Ovary (tissue), 9 donors: ENCODE measurements around the gene KRT10. TPM values are rescaled to one million over a fixed set of nuclear protein-coding genes. Genes with fewer than 3 reads are reported as not detected.

Experiments used
- DNase-seq, 5 donors: peaks; one replicate each; pipeline ENCODE4 v3.0.0-alpha.2; 2019 to 2020
- H3K27ac ChIP-seq, 2 donors: fragments of 200-600 bp; one replicate each; pipeline versions ENCODE4 v1.5.1 to v1.8.0; 2019 to 2022
- H3K27me3 ChIP-seq: fragments of 200-600 bp; one replicate; pipeline ENCODE4 v1.8.0; 2022
- H3K36me3 ChIP-seq: fragments of 200-600 bp; sonication (generic); one replicate; pipeline ENCODE4 v1.5.1; 2019
- H3K4me1 ChIP-seq: one replicate; pipeline ENCODE4 v1.8.1; 2013; ENCODE audit warnings: mild to moderate bottlenecking, moderate library complexity; ENCODE audit not compliant: insufficient read depth
- H3K4me3 ChIP-seq: fragments of 200-600 bp; sonication (generic); one replicate; pipeline ENCODE4 v1.5.1; 2017
- H3K9me3 ChIP-seq, 2 donors: fragments of 200-600 bp in 1 of 2; sonication (generic) in 1 of 2; one replicate each; pipeline versions ENCODE4 v1.5.1 to v1.8.1; 2013 to 2019; ENCODE audit warnings: mild to moderate bottlenecking in 1 of 2, moderate library complexity in 1 of 2
- EP300 ChIP-seq: sonication (generic); formaldehyde crosslinking; IDR thresholded peaks from one replicate; pipeline ENCODE4 v1.6.1; 2017; ENCODE audit warnings: antibody characterized with exemption
- POLR2A ChIP-seq: fragments of 450-650 bp; IDR thresholded peaks from one replicate; pipeline ENCODE4 v1.6.1; 2017; ENCODE audit warnings: antibody characterized with exemption, mild to moderate bottlenecking, moderate library complexity
- WGBS, 3 donors: extraction: QIAGEN DNeasy Blood & Tissue Kit in 1 of 3; methylation state at CpG; one replicate each; pipeline versions ENCODE4 v1.1.5 to v1.1.7; 2013 to 2017; 5-methylcytosine and 5-hydroxymethylcytosine counted together
- intact Hi-C, 4 donors: fragments of 100-400 bp; cut with DNase I; formaldehyde crosslinking; loops; one replicate each; pipeline versions ENCODE4 v1.11.0 to v1.15.1; 2022 to 2023
- polyA plus RNA-seq, 2 donors: library from polyadenylated mRNA; stranded (reverse); fragments of 200-250 nt in 1 of 2; fragments of 350-450 nt in 1 of 2; fragmentation: Illumina TruSeq in 1 of 2; extraction: RNeasy Lipid Tissue Mini Kit (QIAGEN cat#74804) in 1 of 2; gene quantifications; one replicate each; pipeline ENCODE4 v1.2.3, GENCODE V29; 2013 to 2014
- total RNA-seq, 7 donors: library from RNA; depleted of rRNA in 2 of 7; stranded (reverse); fragments of >200 nt in 2 of 7; fragmentation: NEBNext Ultra II Directional in 3 of 7; extraction: Animal tissue kit (Norgen Biotek cat#: 25700) in 3 of 7; gene quantifications; one replicate each; pipeline versions ENCODE4 v1.1.0 to v1.2.4, GENCODE V29; 2016 to 2023
- TF ChIP-seq, protein P1 (sequence below), 3 donors: fragments of 450-650 bp in 2 of 3; fragments of 200-600 bp in 1 of 3; IDR thresholded peaks; one replicate each; pipeline versions ENCODE4 v1.5.1 to v1.8.0; 2016 to 2022; ENCODE audit warnings: antibody characterized with exemption in 3 of 3, mild to moderate bottlenecking in 1 of 3
- donor health status: DM: no; HTN: no; CAD: no; lungs with moderate emphysema.
- donor health status: DM: no; HTN: no; CAD: no.
- donor health status: Bipolar disorder and iron deficiency.
- donor health status: DM: yes; HTN: yes; CAD: no.
- donor health status: DM: no; HTN: no; CAD: no.
- donor health status: DM: yes; HTN: yes; CAD: no.

The KRT10 gene
- total and polyA plus RNA-seq, 9 donors, result 10.4 to 57.3 (median 35.2) TPM

DNA sequence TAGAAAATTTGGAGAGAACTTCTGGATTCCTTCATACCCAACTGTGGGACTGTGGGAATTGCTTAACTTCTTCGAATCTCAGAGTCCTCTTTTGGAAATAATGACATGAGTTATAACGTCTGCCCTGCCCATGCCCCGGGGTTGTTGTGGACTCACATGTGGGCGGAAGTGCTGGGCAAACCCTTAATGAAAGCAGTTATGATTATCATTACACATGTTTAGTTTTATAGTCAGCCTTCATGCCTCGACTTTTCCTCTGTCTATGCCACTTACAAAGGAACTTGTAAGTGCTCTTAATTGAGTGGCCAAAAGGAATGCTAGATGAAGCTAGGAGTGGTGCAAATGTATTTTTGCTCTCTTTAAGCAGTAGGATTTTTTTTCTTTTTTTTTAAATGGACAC lies 44.0 kb downstream of the KRT10 start:
- 58 to 74% (median 68%) methylated on average over 5 of the region's 5 CpGs for WGBS, 3 donors

DNA sequence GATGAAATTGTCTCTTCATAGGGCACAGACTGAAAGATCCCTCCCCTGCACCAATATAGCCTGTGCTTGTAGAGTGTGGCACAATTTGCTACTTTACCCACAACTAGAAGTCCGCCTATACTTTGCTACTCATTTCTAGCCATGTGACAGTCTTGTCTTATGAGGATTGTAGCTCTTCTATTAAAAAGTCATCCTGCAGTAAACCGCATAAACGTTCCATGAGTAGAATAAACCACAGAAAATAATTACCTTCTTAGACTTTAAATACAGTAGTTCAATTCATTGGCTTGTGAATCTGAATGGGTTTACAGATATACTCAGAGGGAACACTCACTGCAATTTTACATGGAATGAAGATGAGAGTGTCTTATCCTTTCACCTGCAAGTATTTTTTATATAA lies 44.4 kb downstream of the KRT10 start:
- H3K27ac ChIP-seq, result no peak overlapping the region
- H3K9me3 ChIP-seq, result no peaks in the 10 kb centered on the region
- no peak overlapping the region for H3K4me3 ChIP-seq
- intact Hi-C loops, result no loop called here
- DNase-seq, result no peak
- no peaks in the 10 kb centered on the region for H3K36me3 ChIP-seq
- H3K4me1 ChIP-seq, result no peaks in the 10 kb centered on the region
- TF ChIP-seq, protein P1, sequence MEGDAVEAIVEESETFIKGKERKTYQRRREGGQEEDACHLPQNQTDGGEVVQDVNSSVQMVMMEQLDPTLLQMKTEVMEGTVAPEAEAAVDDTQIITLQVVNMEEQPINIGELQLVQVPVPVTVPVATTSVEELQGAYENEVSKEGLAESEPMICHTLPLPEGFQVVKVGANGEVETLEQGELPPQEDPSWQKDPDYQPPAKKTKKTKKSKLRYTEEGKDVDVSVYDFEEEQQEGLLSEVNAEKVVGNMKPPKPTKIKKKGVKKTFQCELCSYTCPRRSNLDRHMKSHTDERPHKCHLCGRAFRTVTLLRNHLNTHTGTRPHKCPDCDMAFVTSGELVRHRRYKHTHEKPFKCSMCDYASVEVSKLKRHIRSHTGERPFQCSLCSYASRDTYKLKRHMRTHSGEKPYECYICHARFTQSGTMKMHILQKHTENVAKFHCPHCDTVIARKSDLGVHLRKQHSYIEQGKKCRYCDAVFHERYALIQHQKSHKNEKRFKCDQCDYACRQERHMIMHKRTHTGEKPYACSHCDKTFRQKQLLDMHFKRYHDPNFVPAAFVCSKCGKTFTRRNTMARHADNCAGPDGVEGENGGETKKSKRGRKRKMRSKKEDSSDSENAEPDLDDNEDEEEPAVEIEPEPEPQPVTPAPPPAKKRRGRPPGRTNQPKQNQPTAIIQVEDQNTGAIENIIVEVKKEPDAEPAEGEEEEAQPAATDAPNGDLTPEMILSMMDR (IDR thresholded peaks at IDR 0.05), result no peak
- TF ChIP-seq EP300, result no peak
- TF ChIP-seq POLR2A, result no peak
- no peaks in the 10 kb centered on the region for H3K27me3 ChIP-seq
- WGBS, 3 donors, result 84 to 91% (median 86%) methylated on average over 3 of the region's 3 CpGs

More for the DNA sequence above, 44.0 kb downstream of the KRT10 start:
- TF ChIP-seq POLR2A (no peak), EP300 (no peak)
- TF ChIP-seq, protein P1 (IDR thresholded peaks at IDR 0.05), result no peak
- DNase-seq, result no peak
- Histone ChIP-seq H3K27me3 (no peaks in the 10 kb centered on the region), H3K36me3 (no peaks in the 10 kb centered on the region), H3K9me3 (no peaks in the 10 kb centered on the region), H3K27ac (no peak overlapping the region), H3K4me3 (no peak overlapping the region), H3K4me1 (no peaks in the 10 kb centered on the region)
- intact Hi-C loops, result no loop called here

DNA sequence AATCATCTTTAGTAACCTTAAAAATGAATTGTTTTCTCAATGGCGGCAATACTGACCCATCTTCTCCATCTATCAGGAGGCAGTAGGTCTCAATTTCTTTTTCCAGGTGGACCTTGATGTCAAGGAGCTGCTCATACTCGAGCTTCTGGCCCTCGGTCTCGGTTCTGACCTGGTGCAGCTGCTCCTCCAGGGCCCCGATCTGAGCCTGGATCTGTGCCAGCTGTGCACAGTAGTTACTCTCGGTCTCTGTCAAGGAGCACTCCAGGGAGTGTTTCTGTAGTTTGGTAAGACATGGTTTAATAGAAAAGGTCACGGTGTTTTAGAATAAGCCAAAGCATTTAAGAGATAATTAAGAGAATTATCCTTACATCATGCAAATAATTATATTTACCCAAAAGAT lies 45.0 kb downstream of the KRT10 start:
- TF ChIP-seq, protein P1 (IDR thresholded peaks at IDR 0.05), result no peak
- TF ChIP-seq EP300 (no peak), POLR2A (no peak)
- no peak overlapping the region for H3K4me3 ChIP-seq
- H3K27me3 ChIP-seq, result no peaks in the 10 kb centered on the region
- intact Hi-C loops, result no loop called here
- H3K9me3 ChIP-seq, result no peaks in the 10 kb centered on the region
- WGBS, 3 donors, result 55 to 57% (median 55%) methylated on average over 7 of the region's 7 CpGs
- H3K27ac ChIP-seq, result no peak overlapping the region
- no peak for DNase-seq
- H3K4me1 ChIP-seq, result no peaks in the 10 kb centered on the region
- H3K36me3 ChIP-seq, result no peaks in the 10 kb centered on the region

- intact Hi-C loops, result no loop called here
- no peak overlapping the region for H3K27ac ChIP-seq
- TF ChIP-seq EP300 (no peak), POLR2A (no peak)
- TF ChIP-seq, protein P1 (IDR thresholded peaks at IDR 0.05), result no peak
- no peaks in the 10 kb centered on the region for H3K4me1 ChIP-seq
- no peak overlapping the region for H3K4me3 ChIP-seq
- no peaks in the 10 kb centered on the region for H3K36me3 ChIP-seq
- no peaks in the 10 kb centered on the region for H3K27me3 ChIP-seq
- no peaks in the 10 kb centered on the region for H3K9me3 ChIP-seq
- no peak for DNase-seq
- WGBS, 3 donors, result 3 to 17% (median 11%) methylated on average over 4 of the region's 4 CpGs
Observed at GRCh38 chr17:40775945-40776344, 46.5 kb downstream of the KRT10 start.

DNA sequence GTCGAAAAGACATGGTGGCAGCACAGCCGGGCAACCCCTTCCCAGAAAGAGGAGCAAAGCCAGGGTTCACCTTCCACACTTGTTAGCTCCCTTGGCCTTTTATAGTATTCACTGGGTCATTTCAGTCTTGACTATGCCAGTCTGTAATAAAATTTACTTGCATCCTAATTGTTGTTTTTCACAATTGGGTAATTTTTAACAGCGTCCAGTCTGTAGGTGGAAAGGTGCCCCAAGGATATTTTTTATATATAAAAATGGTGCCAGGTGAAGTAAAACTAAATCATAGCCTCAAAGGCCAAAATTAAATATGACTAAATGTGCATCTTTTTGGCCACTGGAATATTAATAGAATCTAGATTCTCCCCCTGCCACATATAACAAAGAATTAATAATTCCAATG lies 50.3 kb downstream of the KRT10 start, which contains the start of gene KRT26:
TSS of gene KRT26 (minus strand) at position 101 of the 400 bp plus-strand sequence. CDS start at position 13, 88 bp downstream.
- DNase-seq, result no peak
- Histone ChIP-seq H3K4me1 (no peaks in the 10 kb centered on the region), H3K27ac (no peak within 1 kb of the TSS), H3K4me3 (no peak within 1 kb of the TSS), H3K27me3 (no peaks in the 10 kb centered on the region), H3K36me3 (no peaks in the 10 kb centered on the region), H3K9me3 (no peaks in the 10 kb centered on the region)
- WGBS, 3 donors, result 91 to 97% (median 96%) methylated on average over 3 of the region's 3 CpGs
- TF ChIP-seq, protein P1 (IDR thresholded peaks at IDR 0.05), result no peak
- intact Hi-C loops, result no loop called here
